K562 (cell line): ENCODE data around the gene RBFOX1. TPM values are rescaled to one million over a fixed set of nuclear protein-coding genes. Genes with fewer than 3 reads are reported as not detected.

Source experiments
- ATAC-seq: fragments of 200-7000 bp; cut with Tn5 transposase; 3 replicates; pipeline ENCODE4 v1.9.1; 2020; ENCODE audit warnings: moderate library complexity
- BruUV-seq: library from RNA; stranded (reverse); fragments of 400-500 nt; replicated peaks from 2 replicates; lab custom pipeline; 2021; lab: Mats Ljungman, UMichigan
- CTCF ChIA-PET: fragments of 300-600 bp; formaldehyde crosslinking; extraction: SDS; loops from one replicate; lab custom pipeline; 2021; ENCODE audit warnings: low intra/inter-chr PET ratio; lab: Yijun Ruan, JAX
- POLR2A ChIA-PET: fragments of 300-600, 350-650 bp; sonication (Branson Sonifier 250); formaldehyde crosslinking; extraction: SDS; loops from one replicate; lab custom pipeline; 2021; ENCODE audit warnings: antibody characterized with exemption, inconsistent platforms; lab: Yijun Ruan, JAX
- DNase-seq, 4 experiments: peaks; one replicate each; pipeline versions ENCODE4 v3.0.0 to v3.0.0-alpha.2; 2011 to 2018; ENCODE audit warnings: low spot score in 3 of 4, mixed read lengths in 3 of 4; ENCODE audit errors: extremely low read depth in 1 of 4
- FAIRE-seq: peaks from 2 replicates; lab custom pipeline; 2011; peaks lifted over from hg19 to GRCh38; lab: Jason Lieb, UNC
- H2AFZ ChIP-seq: 2 replicates; pipeline ENCODE4 v1.6.0; 2011; ENCODE audit warnings: low read depth, low read length, control low read depth, inconsistent platforms
- H3K27ac ChIP-seq: fragments of 200-600 bp; 3 replicates; pipeline ENCODE4 v1.8.0; 2011; ENCODE audit warnings: low read depth, mild to moderate bottlenecking, control low read depth, inconsistent platforms, low read length, moderate library complexity, mixed read lengths; ENCODE audit errors: extremely low read depth
- H3K27me3 ChIP-seq, 2 experiments: fragments of 300-600 bp in 1 of 2; 2 replicates in 1 of 2; 3 replicates in 1 of 2; pipeline versions ENCODE4 v1.6.0 to v1.8.0; 2011; ENCODE audit warnings: inconsistent platforms in 2 of 2, low read length in 2 of 2, mild to moderate bottlenecking in 1 of 2, mixed read lengths in 1 of 2, moderate library complexity in 1 of 2; ENCODE audit not compliant: control insufficient read depth in 2 of 2, insufficient read depth in 2 of 2
- H3K36me3 ChIP-seq: fragments of 300-600 bp; 3 replicates; pipeline ENCODE4 v1.8.0; 2011; ENCODE audit warnings: mild to moderate bottlenecking, low read length, inconsistent platforms; ENCODE audit not compliant: control insufficient read depth, insufficient read depth
- H3K4me1 ChIP-seq, 2 experiments: fragments of 200-600 bp in 1 of 2; replicated peaks in 1 of 2; 2 replicates in 1 of 2; 3 replicates in 1 of 2; pipeline versions ENCODE4 v1.5.1 to v1.8.0; 2011; ENCODE audit warnings: inconsistent platforms in 2 of 2, low read length in 2 of 2, mild to moderate bottlenecking in 1 of 2, mixed read lengths in 1 of 2, moderate library complexity in 1 of 2; ENCODE audit not compliant: control insufficient read depth in 2 of 2, insufficient read depth in 2 of 2
- H3K4me2 ChIP-seq: 2 replicates; pipeline ENCODE4 v1.6.1; 2011; ENCODE audit warnings: low read length, control low read depth, inconsistent platforms, mixed read lengths; ENCODE audit not compliant: insufficient read depth
- H3K4me3 ChIP-seq: fragments of 200-600 bp; sonication (generic), shearing (Covaris generic); 2 replicates; pipeline ENCODE4 v1.5.1; 2016; ENCODE audit warnings: control low read depth, inconsistent platforms
- H3K79me2 ChIP-seq: fragments of 200-600 bp; 3 replicates; pipeline ENCODE4 v1.8.0; 2011; ENCODE audit warnings: low read length, inconsistent platforms; ENCODE audit not compliant: control insufficient read depth, insufficient read depth
- H3K9ac ChIP-seq, 2 experiments: 2 replicates each; pipeline versions ENCODE4 v1.6.0 to v1.6.1; 2011; ENCODE audit warnings: low read depth in 2 of 2, low read length in 2 of 2, control low read depth in 1 of 2, inconsistent platforms in 1 of 2, mild to moderate bottlenecking in 1 of 2, mixed read lengths in 1 of 2; ENCODE audit not compliant: insufficient read depth in 1 of 2
- H3K9me1 ChIP-seq: one replicate; pipeline ENCODE4 v1.6.0; 2011; ENCODE audit warnings: inconsistent platforms, mild to moderate bottlenecking, low read length, moderate library complexity; ENCODE audit not compliant: control insufficient read depth, insufficient read depth
- H3K9me3 ChIP-seq: replicated peaks from 2 replicates; pipeline ENCODE4 v1.5.1; 2011; ENCODE audit warnings: low read depth, low read length, inconsistent platforms; ENCODE audit not compliant: control insufficient read depth, insufficient read depth
- H4K20me1 ChIP-seq: replicated peaks from 2 replicates; pipeline ENCODE4 v1.6.1; 2011; ENCODE audit warnings: low read length, inconsistent platforms, mixed read lengths; ENCODE audit not compliant: control insufficient read depth, insufficient read depth
- BCOR ChIP-seq: fragments of 450-650 bp; IDR thresholded peaks from 2 replicates; pipeline ENCODE4 v1.6.1; 2016
- ETS2 ChIP-seq: IDR thresholded peaks from 2 replicates; pipeline ENCODE4 v1.6.1; 2016; ENCODE audit warnings: borderline replicate concordance, missing genetic modification characterization, mild to moderate bottlenecking, moderate library complexity, missing compliant biosample characterization; ENCODE audit not compliant: poor library complexity, severe bottlenecking
- HMG20B ChIP-seq: fragments of 250-450 bp; sonication (Bioruptor Pico); IDR thresholded peaks from 2 replicates; pipeline ENCODE4 v1.5.0; 2021; ENCODE audit warnings: mild to moderate bottlenecking
- LCOR ChIP-seq: sonication (generic); formaldehyde crosslinking; IDR thresholded peaks from 2 replicates; pipeline ENCODE4 v1.8.0; 2022; ENCODE audit warnings: mild to moderate bottlenecking, missing genetic modification reagents
- MYC ChIP-seq, 2 experiments: fragments of 250-450 bp in 1 of 2; sonication (Bioruptor Pico) in 1 of 2; IDR thresholded peaks; 2 replicates each; pipeline versions ENCODE4 v1.5.1 to v1.6.1; 2012 to 2021; ENCODE audit warnings: low read depth in 2 of 2, borderline replicate concordance in 1 of 2, improper control_type of control experiment in 1 of 2, low read length in 1 of 2, mild to moderate bottlenecking in 1 of 2, moderate library complexity in 1 of 2
- PURB ChIP-seq: sonication (generic); formaldehyde crosslinking; IDR thresholded peaks from 2 replicates; pipeline ENCODE4 v1.9.0; 2021; ENCODE audit warnings: low read depth, mild to moderate bottlenecking, missing genetic modification reagents
- RB1 ChIP-seq: fragments of 450-650 bp; IDR thresholded peaks from 2 replicates; pipeline ENCODE4 v1.6.1; 2017; ENCODE audit warnings: low read depth, mild to moderate bottlenecking
- RBM34 ChIP-seq: fragments of 200-400 bp; formaldehyde crosslinking; IDR thresholded peaks from 2 replicates; pipeline ENCODE4 v1.6.1; 2018; ENCODE audit warnings: low read length, borderline replicate concordance; ENCODE audit not compliant: insufficient read depth
- SFPQ ChIP-seq: fragments of 200-400 bp; formaldehyde crosslinking; IDR thresholded peaks from 2 replicates; pipeline ENCODE4 v1.6.1; 2017; ENCODE audit warnings: mild to moderate bottlenecking, low read depth, low read length, moderate library complexity
- SMC3 ChIP-seq: conservative IDR thresholded peaks from 2 replicates; pipeline ENCODE4 v1.6.1; 2011; ENCODE audit warnings: low read depth, low read length, improper control_type of control experiment; ENCODE audit not compliant: insufficient read depth
- XRCC3 ChIP-seq: fragments of 450-650 bp; IDR thresholded peaks from 2 replicates; pipeline ENCODE4 v1.6.1; 2017; ENCODE audit warnings: mild to moderate bottlenecking, moderate library complexity
- ZFP1 ChIP-seq: fragments of 450-650 bp; formaldehyde crosslinking; IDR thresholded peaks from 2 replicates; pipeline ENCODE4 v1.4.0; 2020; ENCODE audit warnings: mild to moderate bottlenecking, mixed read lengths
- ZNF589 ChIP-seq: fragments of 200-800 bp; sonication (Bioruptor generic); IDR thresholded peaks from 2 replicates; pipeline ENCODE4 v1.6.1; 2016; ENCODE audit warnings: low read depth, missing genetic modification characterization, missing compliant biosample characterization
- WGBS: fragments of 100-300 bp; shearing (Covaris generic); methylation state at CpG from one replicate; pipeline ENCODE4 v1.1.6; 2016; ENCODE audit warnings: low coverage, mixed read lengths; ENCODE audit not compliant: insufficient coverage; ENCODE audit errors: missing lambda C conversion rate; 5-methylcytosine and 5-hydroxymethylcytosine counted together
- in situ Hi-C: fragments of 300-500 bp; cut with MboI; formaldehyde crosslinking; loops from 4 replicates; pipeline ENCODE4 v1.15.0; 2018; ENCODE audit warnings: inconsistent platforms, mixed read lengths
- intact Hi-C: fragments of 100-400 bp; cut with micrococcal nuclease; formaldehyde crosslinking; loops from 2 replicates; pipeline ENCODE4 v1.14.2; 2022
- polyA plus RNA-seq, 8 experiments: library from polyadenylated mRNA; depleted of rRNA in 4 of 8; stranded (reverse) in 5 of 8; unstranded in 3 of 8; fragments of >200 nt; fragmentation: Nextera tagmentation in 2 of 8; fragmentation: Illumina TruSeq in 1 of 8; extraction: Ambion mirVana in 2 of 8; extraction: Trizol in 1 of 8; gene quantifications; 2 replicates each; pipeline versions ENCODE4 v1.2.1 to v1.2.3, GENCODE V29; 2011 to 2014; ENCODE audit warnings: inconsistent platforms in 1 of 8, missing spikeins in 1 of 8
- total RNA-seq, 7 experiments: library from RNA; depleted of rRNA in 6 of 7; stranded (reverse); fragments of >200 nt in 6 of 7; fragmentation: Illumina TruSeq in 2 of 7; extraction: Trizol in 2 of 7; gene quantifications; 2 replicates each; pipeline versions ENCODE4 v1.2.1 to v1.2.3, GENCODE V29; 2011 to 2021; ENCODE audit warnings: low replicate concordance in 1 of 7

Gene RBFOX1
- total and polyA plus RNA-seq, 9 of the 15 experiments (the other 6 are each of a cell fraction or from before 2014, with no cell fraction given) = 0.03 TPM; not detected in 8

- no peak for TF ChIP-seq SMC3
- TF ChIP-seq MYC (IDR thresholded peaks at IDR 0.05; ENCODE audit: low read depth, low read length) = no peak
- no peak for TF ChIP-seq MYC (CRISPR knock-in tag; IDR thresholded peaks at IDR 0.05; ENCODE audit: borderline replicate concordance, low read depth)
- TF ChIP-seq HMG20B = no peak
- no peak for TF ChIP-seq LCOR
These were observed 47.8 kb downstream of the RBFOX1 start (continued) for GRCh38 chr16:7380441-7380840.

- BruUV-seq = no TSS peak
- CTCF ChIA-PET = no interaction called here
These were observed 48.3 kb downstream of the RBFOX1 start for GRCh38 chr16:7380911-7381310.

More at GRCh38 chr16:7380911-7381310, 48.3 kb downstream of the RBFOX1 start:
- H4K20me1 ChIP-seq = no peaks in the 10 kb centered on the region
- H3K4me2 ChIP-seq = no peak overlapping the region
- TF ChIP-seq PURB (CRISPR knock-in tag) (no peak), RBM34 (no peak), ZFP1 (CRISPR knock-in tag) (no peak), SFPQ (no peak), RB1 (no peak), ETS2 (tag) (no peak), BCOR (no peak), XRCC3 (no peak), ZNF589 (CRISPR knock-in tag) (no peak)
- POLR2A ChIA-PET = no interaction called here
- ATAC-seq = no peak
- H3K36me3 ChIP-seq = no peaks in the 10 kb centered on the region
- no peaks in the 10 kb centered on the region for H3K79me2 ChIP-seq
- intact Hi-C loops = no loop called here
- no peak for DNase-seq
- WGBS = 2% methylated on average over 3 of the region's 3 CpGs
- no peak overlapping the region for H3K4me3 ChIP-seq
- no peaks in the 10 kb centered on the region for H3K9me3 ChIP-seq
- H3K4me1 ChIP-seq = no peaks in the 10 kb centered on the region
- no peak overlapping the region for H3K27ac ChIP-seq
- in situ Hi-C loops = no loop called here
- no peak for FAIRE-seq
- no peaks in the 10 kb centered on the region for H3K27me3 ChIP-seq
- no peak overlapping the region for H2AFZ ChIP-seq
- H3K9me1 ChIP-seq = no peaks in the 10 kb centered on the region
- no peak overlapping the region for H3K9ac ChIP-seq
